Suppressor macrophage treated with lipopolysaccharide for 4 hours (primary cell): ENCODE results near the gene MGAT4C.

Source experiments
- DNase-seq: peaks from one replicate; pipeline ENCODE4 v3.0.0-alpha.2; 2020

Gene MGAT4C

DNA sequence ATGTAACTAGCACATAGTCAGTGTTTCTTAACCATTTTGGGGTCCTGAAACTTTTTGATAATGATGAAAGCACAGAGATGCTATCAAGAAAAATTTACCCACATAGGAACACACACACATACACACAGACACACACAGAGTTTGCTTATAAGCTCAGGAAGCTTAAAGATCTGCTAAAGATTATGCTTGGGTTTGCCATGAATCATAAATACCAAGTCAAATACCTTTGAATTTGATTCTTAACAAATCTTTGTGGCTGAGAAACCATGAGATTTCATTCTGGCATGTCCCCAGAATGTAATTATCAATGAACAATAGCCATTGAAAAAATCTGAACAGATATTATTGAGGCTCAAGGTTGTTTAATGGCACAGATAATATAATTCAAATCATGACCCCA lies 292.9 kb downstream of the MGAT4C start:
- no peak for DNase-seq

DNA sequence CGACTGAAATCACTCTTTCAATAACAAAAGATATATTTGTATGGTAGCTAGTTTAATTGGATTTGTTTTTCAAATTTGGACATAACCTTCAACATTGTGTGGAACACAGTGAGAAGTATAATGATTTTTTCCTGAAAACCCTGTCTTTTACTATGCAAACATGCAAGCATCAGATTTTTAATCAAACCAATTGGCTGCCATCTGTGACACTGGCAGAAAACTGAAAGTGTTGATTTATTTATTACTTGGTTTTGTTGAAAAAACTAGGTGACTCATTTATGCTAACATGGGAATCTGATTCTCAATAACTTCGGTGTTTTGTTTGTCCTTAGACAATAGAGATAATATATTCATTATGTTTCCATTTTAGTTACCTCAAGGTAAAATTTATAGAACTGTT lies 300.1 kb downstream of the MGAT4C start:
- DNase-seq = no peak

DNA sequence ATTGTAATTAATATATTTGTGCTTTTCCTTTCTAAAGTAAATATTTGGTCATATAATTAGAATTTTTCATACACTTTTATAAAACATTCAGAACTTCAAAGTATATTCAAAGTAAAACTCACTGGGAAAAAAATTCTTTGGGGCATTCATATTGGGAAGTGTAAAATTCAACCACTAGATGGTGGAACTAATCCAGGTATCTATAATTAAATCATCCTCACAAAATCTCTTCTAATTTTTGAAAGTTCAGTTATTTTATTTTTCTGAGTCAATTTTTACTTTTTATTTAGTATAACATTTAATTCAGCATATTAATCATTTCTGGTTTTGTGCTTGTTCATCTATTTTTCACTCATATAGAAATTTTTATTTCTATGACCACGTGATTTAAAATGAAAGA lies 301.1 kb downstream of the MGAT4C start:
- no peak for DNase-seq

DNA sequence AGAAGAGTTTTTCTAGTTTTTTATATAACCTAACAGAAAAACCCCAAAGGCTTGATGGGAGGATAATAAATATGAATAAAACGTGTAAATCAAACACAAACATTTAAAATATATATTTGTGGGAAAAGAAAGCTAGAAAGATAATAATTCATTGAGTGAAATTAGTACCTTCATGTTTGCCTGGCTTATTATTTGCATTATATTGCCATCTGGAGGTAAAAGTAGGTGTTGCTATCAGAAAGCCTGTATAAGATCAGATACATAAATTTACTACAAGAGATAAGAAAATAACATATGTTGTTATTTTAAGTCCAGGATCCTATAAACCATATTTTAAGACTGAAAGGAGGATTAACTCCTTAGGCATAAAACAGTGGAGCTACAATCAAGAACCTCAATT lies 304.4 kb downstream of the MGAT4C start:
- DNase-seq = peak; percentile 22

DNA sequence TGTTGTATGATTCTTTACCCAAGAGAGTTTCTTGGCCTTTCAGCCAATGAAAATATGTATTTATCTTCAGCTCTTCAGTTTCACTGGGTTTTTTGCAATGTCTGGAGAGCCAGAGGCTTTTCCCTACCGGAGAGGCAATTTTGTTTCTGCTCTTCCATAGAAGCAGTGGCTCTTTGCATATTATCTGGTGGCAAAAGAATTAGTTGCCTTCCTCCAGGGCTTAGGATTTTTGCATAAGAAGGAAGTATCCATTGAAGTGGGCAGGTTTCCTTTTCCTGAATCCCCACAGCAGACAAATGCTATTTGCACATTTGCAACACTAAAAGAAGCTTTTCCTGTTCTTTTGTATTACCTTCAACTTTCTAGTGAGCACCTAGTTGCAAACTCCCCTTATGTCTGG lies 306.9 kb downstream of the MGAT4C start:
- no peak for DNase-seq

DNA sequence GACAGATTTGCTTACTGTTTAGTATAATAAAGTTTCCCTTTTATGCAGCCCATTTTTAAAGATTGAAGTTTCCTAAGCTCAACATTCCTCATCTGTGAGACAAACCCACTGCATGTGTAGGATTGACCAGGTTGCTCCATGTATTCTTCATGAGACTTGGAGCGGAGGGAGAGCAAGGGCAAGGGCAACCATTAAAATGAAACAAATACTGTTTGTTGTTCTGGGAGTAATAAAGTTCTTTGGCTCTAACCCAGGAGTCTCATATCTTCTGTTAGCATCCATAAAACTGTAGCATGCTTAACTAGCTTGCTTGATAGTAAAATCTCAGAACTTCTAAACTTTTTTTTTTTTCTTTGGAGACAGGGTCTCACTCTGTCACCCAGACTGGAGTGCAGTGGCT lies 307.9 kb downstream of the MGAT4C start:
- DNase-seq = no peak

DNA sequence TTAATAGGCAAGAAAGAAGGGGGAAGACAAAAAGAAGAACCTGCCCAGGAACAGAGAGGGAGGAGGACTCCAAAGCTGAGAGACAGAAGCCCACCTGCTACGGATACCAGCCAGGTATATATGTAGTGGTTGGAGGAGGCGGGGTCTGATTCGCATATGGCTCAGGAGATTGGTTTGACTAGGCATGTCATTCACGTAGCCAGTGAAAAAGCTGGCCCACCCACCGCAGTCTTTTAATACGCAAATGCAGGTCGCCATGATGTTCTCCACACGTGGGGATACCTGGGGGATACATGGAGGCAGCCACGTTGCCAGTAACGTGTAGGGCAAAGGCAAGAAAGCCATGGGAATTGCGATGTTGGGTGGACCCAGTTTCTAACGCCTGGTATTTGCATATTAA lies 308.9 kb downstream of the MGAT4C start:
- DNase-seq = no peak

DNA sequence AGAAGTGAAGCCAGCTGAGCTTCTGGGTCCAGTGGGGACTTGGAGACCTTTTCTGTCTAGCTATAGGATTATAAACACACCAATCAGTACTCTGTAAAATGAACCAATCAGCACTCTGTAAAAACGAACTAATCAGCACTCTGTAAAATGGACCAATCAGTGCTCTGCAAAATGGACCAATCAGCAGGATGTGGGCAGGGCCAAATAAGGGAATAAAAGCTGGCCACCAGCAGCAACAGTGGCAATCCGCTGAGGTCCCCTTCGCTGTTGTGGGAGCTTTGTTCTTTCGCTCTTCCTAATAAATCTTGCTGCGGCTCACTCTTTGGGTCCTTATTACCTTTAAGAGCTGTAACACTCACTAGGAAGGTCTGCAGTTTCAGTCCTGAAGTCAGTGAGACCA lies 309.8 kb downstream of the MGAT4C start:
- DNase-seq = no peak

DNA sequence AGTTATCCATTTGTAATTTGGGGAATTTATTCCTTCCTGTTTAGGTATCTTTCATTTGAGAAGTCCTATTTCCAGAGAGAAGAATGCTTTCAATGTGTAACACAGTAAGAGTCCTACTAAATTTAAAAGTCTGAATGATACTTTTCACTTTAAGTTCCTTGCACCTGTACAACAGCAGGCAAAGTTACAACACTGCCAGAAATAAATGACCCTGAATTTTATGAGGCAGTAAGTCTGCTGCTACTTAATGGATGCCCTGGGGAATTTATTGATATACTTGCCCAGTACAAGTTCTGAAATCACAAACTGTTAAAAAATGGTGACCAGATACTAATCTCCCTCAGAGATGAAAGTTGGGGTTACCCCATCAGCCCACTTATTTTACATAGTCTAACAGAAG lies 329.0 kb downstream of the MGAT4C start:
- no peak for DNase-seq

DNA sequence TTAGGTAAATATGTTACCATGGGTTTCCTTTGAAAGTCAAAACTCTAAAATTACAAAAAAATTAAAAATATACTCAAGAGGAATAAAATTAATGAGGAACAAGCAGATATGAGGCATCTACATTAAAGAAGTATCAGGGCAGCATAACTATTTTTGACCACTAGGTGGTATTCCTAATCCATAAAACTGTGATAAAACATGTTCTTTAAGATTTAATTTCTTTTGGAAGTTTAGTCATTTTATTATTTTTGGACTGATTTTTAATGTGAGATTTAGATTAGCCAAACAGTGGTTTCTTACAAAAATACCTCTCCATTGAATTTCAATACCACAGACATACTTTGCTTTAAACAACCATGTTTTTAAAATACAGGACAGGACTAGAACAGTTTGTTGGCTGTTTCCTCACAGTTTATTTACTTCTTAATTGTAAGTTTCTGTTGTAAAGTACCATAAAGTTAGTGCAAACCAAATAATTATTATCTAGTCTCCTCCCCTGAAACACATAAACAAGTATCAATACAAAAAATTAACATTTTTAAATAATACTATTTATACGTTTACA lies 332.3 kb downstream of the MGAT4C start:
- DNase-seq = peak; percentile 6

DNA sequence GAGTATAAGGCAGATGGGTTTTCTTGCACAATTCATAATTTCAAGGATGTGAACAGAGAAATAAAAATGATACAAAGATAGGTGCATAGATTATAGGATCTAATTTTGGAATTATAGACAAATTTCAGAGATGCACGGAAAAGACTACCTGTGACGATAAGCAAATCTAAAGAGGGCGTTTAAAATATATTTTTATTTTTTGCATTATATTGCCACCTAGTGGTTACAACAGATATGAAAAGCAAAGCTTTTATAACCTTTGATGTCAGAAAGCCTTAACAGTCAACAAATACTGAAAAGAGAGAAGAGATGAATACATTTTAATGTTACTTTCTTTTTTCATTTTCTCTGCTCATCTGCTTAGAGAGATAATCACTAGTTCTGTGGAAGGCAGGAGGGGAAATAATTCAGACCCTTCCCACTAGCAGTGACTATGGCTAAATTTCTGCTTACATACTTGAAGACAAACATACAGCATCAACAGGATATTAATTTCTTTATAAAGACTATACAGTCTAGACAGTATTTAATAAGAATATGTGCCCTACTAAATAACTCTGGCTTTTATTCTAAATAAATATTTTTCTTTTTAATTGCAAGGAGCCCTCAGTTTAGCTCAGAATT lies 335.8 kb downstream of the MGAT4C start:
- peak; percentile 50 for DNase-seq
